ENCODE measurements around the gene LGALS9.
"Not testable (repeated sequence)": the region's sequence is repeated elsewhere in the genome, so short reads cannot be mapped to it uniquely, and the experiment has no call there.

The LGALS9 gene

GRCh38 chr17:27629260-27629659, 1.7 kb upstream of the LGALS9 start:
- DNase-seq (ENCODE audit: low read depth in 2 of 2), result not testable (repeated sequence)

- no peak for DNase-seq (ENCODE audit: low read depth in 2 of 2)
Observed at GRCh38 chr17:27631411-27631760, 398 bp downstream of the LGALS9 start.

GRCh38 chr17:27631897-27632725, 1.1 kb downstream of the LGALS9 start:
- no peak for DNase-seq (ENCODE audit: low read depth in 2 of 2)

- DNase-seq (ENCODE audit: low read depth in 2 of 2), result not testable (repeated sequence)
Observed at GRCh38 chr17:27632766-27633165, 1.8 kb downstream of the LGALS9 start.

- DNase-seq (ENCODE audit: low read depth in 2 of 2), result no peak
Observed at GRCh38 chr17:27633312-27634025, 2.5 kb downstream of the LGALS9 start.

- DNase-seq (ENCODE audit: low read depth in 2 of 2), result no peak
Observed at GRCh38 chr17:27634026-27634335, 3.0 kb downstream of the LGALS9 start.

- DNase-seq (ENCODE audit: low read depth in 2 of 2), result no peak
Observed at GRCh38 chr17:27634776-27635175, 3.8 kb downstream of the LGALS9 start.

- DNase-seq (ENCODE audit: low read depth in 2 of 2), result no peak
Observed at GRCh38 chr17:27635275-27635823, 4.4 kb downstream of the LGALS9 start.

- not testable (repeated sequence) for DNase-seq (ENCODE audit: low read depth in 2 of 2)
Observed at GRCh38 chr17:27636005-27636520, 5.1 kb downstream of the LGALS9 start.

GRCh38 chr17:27637818-27638217, 6.8 kb downstream of the LGALS9 start:
- not testable (repeated sequence) for DNase-seq (ENCODE audit: low read depth in 2 of 2)

GRCh38 chr17:27638415-27638914, 7.5 kb downstream of the LGALS9 start:
- DNase-seq (ENCODE audit: low read depth in 2 of 2), result not testable (repeated sequence)

GRCh38 chr17:27640790-27641189, 9.8 kb downstream of the LGALS9 start:
- DNase-seq (ENCODE audit: low read depth in 2 of 2), result no peak

GRCh38 chr17:27644586-27644985, 13.6 kb downstream of the LGALS9 start:
- DNase-seq (ENCODE audit: low read depth in 2 of 2), result no peak

GRCh38 chr17:27645621-27646020, 14.6 kb downstream of the LGALS9 start:
- DNase-seq (ENCODE audit: low read depth in 2 of 2), result not testable (repeated sequence)

GRCh38 chr17:27646232-27646631, 15.2 kb downstream of the LGALS9 start:
- no peak for DNase-seq (ENCODE audit: low read depth in 2 of 2)

GRCh38 chr17:27647765-27648164, 16.8 kb downstream of the LGALS9 start:
- no peak for DNase-seq (ENCODE audit: low read depth in 2 of 2)

- DNase-seq (ENCODE audit: low read depth in 2 of 2), result not testable (repeated sequence)
Observed at GRCh38 chr17:27649111-27649571, 18.2 kb downstream of the LGALS9 start.

- no peak for DNase-seq (ENCODE audit: low read depth in 2 of 2)
Observed at GRCh38 chr17:27649929-27650328, 18.9 kb downstream of the LGALS9 start.

GRCh38 chr17:27650836-27651235, 19.8 kb downstream of the LGALS9 start:
- no peak for DNase-seq (ENCODE audit: low read depth in 2 of 2)

- peak; percentile 20 to 26 for DNase-seq (ENCODE audit: low read depth in 2 of 2)
Observed at GRCh38 chr17:27651411-27652345, 20.7 kb downstream of the LGALS9 start.

- not testable (repeated sequence) for DNase-seq (ENCODE audit: low read depth in 2 of 2)
Observed at GRCh38 chr17:27653449-27653971, 22.5 kb downstream of the LGALS9 start.
